Medulla oblongata (tissue), 1 donor: ENCODE data around the gene TOM1L1.

Source experiments
- DNase-seq: peaks from one replicate; pipeline ENCODE4 v3.0.0-alpha.2; 2015; ENCODE audit errors: extremely low spot score

The TOM1L1 gene

DNA sequence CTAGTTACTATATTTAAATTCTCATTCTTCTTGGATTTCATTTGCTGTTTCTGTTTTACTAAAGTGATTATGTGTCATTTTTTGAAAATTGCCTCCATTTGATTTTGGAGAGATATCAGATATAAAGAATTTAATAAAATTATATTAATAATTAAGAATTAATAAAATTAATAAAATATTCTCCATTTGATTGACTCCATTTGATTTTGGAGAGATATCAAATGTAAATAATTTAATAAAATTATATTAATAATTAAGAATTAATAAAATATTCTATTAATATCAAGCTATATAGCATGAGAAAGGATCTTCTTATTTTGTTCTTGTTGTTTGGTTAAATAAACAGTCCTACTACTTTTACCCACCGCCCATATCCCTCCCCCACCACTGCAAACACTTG, 90.9 kb downstream of the TOM1L1 start:
- no peak for DNase-seq

GRCh38 chr17:54992797-54993639, 92.4 kb downstream of the TOM1L1 start:
- DNase-seq = peak; percentile 55

DNA sequence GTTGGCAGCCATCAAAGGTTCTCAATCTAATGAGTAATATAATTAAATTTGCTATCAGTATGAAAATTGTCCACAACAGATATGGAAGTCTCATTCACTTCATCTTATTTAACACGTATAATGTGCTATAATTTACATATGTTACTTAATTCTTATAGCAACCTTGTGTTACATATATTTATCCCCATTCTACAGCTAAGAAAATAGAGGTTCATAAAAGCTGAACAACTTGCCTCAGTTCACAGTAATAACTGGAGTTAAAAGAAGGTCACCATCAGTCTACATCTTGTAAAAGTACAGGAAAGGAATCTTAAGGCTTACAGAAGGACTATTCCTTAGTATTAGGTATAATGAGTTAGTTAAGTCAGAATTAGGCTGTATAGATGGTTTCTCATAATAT, 95.8 kb downstream of the TOM1L1 start:
- DNase-seq = no peak

DNA sequence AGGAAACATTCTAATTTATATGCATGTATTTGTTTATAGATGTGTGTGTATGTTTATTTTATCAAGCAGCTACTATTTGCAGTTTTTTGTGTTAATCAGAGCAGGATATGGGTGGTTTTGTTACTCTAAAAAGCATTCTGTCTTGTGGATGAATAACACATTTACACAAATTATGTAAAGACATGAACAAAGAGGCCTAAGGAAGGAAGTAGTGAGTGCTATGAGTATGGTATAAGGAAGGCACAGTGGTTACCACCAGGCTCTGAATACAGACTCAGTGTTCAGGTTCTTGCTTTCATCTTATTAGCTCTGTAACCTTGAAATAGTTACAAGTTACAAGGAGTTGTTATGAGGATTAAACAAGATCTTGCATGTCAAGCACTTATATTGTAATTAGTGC, 101.8 kb downstream of the TOM1L1 start:
- DNase-seq = no peak

GRCh38 chr17:55004484-55004883, 103.8 kb downstream of the TOM1L1 start:
- no peak for DNase-seq

DNA sequence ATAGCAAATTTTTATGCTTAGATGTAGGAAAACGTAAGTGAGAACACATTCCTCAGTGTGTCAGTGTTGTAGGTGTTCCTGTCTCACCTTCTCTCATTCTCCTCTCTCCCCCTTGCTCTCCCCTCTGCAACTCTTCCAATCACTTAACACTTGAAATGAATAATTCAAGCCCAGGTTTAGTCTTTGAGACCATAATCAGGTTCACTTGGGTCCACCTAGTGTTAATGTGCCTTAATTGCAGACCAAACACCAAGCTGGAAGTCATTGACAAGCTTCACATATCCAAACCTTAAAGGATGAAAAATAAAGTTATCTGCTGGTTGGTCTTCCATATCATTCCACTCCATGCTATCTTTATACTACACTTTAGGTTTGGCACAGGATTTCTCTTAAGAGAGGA, 104.9 kb downstream of the TOM1L1 start:
- no peak for DNase-seq
